NCI-H1930 (cell line): ENCODE measurements around the gene DLG2.
"Not testable (repeated sequence)": the region's sequence is repeated elsewhere in the genome, so short reads cannot be mapped to it uniquely, and the experiment has no call there.

ENCODE experiments used
- DNase-seq, 2 experiments: peaks; one replicate each; lab custom pipeline; 2025; lab: John Stamatoyannopoulos, UW

DLG2 gene

DNA sequence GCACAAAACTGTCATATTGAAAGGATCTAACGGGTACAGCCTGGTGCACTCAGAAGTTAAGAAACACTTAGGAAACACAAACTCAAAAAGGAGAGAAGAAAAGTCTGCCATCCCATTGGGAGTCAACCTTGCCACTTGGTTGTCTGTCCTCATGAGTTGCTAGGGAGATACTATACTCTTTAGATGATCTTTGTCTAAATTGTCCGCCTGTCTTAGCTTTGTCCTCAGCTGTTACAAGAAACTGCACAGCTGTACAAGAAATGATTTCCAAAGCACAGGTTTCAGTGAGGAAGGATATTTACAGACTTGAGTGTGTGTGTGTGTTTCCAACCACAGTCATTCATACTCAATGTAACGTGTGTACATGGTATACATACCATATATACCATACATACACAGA is 2171.8 kb downstream of the DLG2 start:
- DNase-seq, result no peak

- no peak for DNase-seq
These were observed 2172.5 kb downstream of the DLG2 start for GRCh38 chr11:83454674-83455073.

DNA sequence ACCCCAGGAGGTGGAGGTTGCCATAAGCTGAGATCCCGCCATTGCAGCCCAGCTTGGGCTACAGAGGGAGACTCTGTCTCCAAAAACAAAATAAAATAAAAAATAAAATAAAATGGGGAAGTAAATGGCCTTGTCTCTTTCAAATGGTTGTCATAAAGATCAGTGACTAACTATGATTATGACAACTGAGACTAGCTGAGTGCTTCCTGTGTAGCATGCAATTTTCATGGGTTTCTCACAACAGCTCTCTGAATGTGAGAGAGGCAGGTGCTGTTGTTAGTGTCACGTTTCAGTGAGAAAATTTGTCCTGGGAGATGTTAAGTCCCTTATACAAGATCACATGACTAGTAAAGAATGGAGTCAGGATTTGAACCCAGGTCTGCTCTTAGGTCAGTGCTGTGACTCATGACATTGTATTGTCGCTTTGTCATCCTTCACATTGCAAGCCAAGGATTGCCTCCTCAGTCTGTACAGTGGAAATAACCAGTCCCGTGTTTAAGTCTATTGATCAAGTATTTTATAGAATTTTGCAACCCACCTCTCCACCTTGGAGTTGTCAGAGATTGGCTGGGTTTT is 2177.7 kb downstream of the DLG2 start:
- no peak for DNase-seq

DNA sequence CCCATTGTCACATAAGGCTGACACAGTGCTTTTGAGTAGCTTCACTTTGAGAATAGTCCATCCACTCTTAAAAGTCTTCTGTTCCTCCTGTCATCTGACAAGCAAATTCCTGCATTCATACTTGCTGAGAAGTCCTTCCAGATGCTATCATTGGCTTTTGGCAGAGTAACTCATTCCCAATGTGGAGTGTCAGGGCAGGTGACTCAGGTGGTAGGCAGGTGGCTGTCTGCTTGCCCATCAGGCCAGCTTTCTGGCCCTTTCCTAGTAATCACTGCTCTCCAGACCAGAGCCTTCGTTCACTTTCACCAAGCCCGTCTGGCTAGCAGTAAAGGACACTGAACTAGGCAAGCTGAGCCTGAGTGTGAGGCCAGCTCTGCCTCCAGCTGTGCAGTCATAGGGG is 2178.5 kb downstream of the DLG2 start:
- DNase-seq, result no peak

DNA sequence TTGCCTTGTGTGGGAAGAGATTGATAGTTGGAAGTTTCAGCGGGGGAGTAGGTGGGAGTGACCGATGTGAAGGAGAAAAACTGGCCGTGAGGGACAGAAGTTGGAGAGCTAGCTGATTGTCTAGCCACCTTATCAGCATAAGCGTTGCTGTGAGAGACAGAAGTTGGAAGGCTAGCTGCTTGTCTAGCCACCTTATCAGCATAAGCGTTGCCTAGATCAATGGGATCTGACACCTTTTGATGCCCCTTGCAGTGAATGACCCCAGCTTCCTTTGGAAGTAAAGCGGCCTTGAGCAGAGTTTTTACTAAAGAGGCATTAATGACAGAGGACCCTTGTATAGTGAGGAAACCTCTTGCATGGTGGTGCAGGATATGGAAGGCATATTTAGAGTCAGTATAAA is 2183.3 kb downstream of the DLG2 start:
- DNase-seq, result not testable (repeated sequence)

- DNase-seq, result no peak
These were observed 2185.5 kb downstream of the DLG2 start for GRCh38 chr11:83441601-83442000.

GRCh38 chr11:83441171-83441570 is 2186.0 kb downstream of the DLG2 start:
- DNase-seq, result no peak

DNA sequence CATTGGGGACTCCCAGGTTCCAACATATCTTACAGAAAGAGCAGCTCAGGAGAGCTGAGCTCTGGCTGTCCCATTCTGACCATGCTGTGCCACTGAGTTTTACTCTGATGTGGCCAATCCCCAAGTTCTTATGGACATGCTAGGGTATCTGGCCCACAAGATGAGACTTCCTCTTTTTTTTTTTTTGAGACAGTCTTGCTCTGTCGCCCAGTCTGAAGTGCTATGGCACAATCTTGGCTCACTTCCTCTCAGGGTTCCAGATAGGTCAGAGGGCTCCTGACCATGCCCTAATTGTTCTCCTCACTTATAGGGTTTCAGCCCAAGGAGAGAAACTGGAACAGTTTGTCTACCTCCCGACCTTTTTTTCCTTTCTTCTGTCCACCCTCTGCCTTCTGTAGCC is 2188.7 kb downstream of the DLG2 start:
- no peak for DNase-seq

- DNase-seq, result no peak
These were observed 2189.2 kb downstream of the DLG2 start for GRCh38 chr11:83437939-83438338.

GRCh38 chr11:83436855-83437254 is 2190.3 kb downstream of the DLG2 start:
- DNase-seq, result no peak

DNA sequence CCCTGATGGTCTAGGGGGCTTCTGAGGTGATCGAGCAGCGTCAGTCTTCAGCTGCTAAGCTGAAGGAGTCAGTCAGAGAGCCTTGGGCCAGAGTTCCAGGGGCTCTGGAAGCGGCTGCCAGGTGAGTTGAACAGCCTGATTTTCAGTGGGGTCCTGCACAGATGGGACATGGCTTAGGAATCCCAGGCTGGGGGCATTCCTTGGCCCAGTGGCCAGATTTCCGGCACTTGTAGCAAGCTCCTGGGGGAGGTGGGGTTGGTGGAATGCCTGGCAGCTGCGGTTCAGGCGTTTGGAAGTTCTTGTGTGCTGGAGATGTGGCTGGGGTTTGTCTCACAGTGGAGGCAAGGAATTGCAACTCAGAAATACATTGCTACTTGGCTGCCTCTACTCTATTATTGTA is 2192.3 kb downstream of the DLG2 start:
- not testable (repeated sequence) for DNase-seq

GRCh38 chr11:83427943-83428342 is 2199.2 kb downstream of the DLG2 start:
- no peak for DNase-seq

DNA sequence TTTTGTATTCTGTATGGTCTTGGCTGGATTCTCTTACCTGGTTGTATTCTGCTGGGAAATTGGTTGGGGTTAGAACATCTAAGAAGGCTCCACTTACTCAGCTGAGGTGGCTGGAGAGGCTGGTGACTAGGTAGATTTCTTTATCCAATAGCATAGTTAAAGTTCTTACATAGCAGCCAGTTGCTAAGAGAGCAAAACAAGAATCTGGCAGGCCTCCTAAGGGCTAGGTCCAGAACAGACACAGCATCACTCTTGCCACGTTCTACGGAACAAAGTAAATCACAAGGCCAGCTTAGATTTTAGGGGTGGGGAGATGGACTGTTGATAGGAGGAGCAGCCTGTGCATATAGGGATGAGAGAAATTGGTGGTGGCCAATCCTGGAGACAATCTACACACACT is 2199.6 kb downstream of the DLG2 start:
- DNase-seq, result no peak

DNA sequence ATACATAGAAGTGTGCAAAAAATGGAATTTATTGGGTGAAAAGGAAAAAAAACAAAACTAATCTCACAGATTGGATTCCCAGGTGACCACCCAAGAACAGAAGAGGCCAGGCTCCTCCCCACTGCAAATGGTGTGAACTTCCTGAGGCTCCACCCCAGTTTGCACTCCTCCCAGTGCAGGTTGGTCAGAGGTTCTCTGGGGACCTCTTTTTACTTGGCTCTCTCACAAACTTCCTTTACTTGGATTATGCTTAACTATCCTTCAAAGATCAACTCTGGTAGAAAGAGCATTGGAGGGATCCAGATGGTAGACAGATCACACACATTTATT is 2202.0 kb downstream of the DLG2 start:
- no peak for DNase-seq

DNA sequence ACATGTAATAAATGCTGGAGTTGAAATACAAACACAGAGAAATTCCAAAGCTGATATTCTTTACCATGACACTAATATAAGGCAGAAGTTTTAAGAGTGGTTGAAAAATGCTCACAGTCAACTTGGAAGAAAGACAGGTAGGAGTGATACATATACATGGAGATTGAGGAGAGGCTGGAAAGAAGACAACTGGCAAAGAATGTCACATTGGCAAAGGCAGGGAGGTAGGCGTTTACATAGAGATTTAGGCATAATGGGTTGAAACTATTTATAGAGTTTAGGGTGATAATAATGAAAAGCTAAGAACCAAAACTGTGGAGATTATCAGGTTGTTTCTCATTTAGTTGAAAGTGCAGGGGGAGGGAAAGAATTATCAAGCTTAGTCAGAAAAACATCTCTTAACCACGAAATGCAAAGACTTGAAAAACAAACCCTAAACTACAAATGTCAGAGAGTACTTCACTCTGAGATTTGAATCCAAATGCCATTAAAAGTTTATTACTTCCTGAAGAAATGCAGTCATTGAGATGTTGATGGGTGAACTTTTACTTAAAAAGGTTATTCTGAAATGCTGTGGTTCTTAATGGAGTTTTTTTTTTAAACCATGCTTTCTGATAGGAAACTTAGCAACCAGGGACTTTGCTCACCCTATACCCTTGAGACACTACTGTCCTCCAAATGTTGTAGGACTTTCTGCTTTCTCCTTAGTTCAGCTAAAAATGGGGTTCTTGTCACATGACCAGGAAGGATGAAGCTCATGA is 2202.6 kb downstream of the DLG2 start:
- DNase-seq, result no peak

- not testable (repeated sequence) for DNase-seq
These were observed 2204.5 kb downstream of the DLG2 start for GRCh38 chr11:83422641-83423040.

- DNase-seq, result no peak
These were observed 2216.3 kb downstream of the DLG2 start for GRCh38 chr11:83410605-83411565.

- no peak for DNase-seq
These were observed 2217.3 kb downstream of the DLG2 start for GRCh38 chr11:83409891-83410290.

DNA sequence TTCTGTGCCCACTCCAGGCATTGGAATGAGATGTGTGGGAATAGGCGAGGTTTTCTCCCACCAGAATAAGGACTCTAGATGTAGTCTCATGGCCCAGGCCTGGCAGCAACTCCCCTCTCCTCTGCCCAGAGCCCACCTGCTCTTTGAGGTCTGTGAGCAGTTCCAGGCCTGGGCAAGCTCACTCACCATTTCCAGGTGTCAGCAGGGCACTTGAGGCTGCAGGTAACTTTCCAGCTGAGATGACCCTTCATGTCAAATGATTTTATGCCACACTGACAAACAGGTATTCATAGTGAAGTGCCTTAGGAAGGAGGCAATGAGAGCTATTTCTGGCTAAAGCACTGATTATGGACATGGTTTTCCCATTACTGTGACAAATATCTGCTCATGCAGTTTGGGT is 2217.7 kb downstream of the DLG2 start:
- no peak for DNase-seq

- DNase-seq, result no peak
These were observed 2218.2 kb downstream of the DLG2 start for GRCh38 chr11:83408946-83409345.
